Measurements from ENCODE around the gene TMTC2.

TMTC2 gene

GRCh38 chr12:82749015-82749414 lies 62.3 kb downstream of the TMTC2 start:
- H3K4me2 ChIP-seq (ENCODE audit: low read length): no peak overlapping the region
- H2AFZ ChIP-seq (ENCODE audit: low read depth, low read length): no peak overlapping the region
- no peaks in the 10 kb centered on the region for H3K36me3 ChIP-seq (replicated peaks; ENCODE audit: low read depth, low read length)
- H3K4me3 ChIP-seq (ENCODE audit: low read length): no peak overlapping the region
- no peak for TF ChIP-seq CTCF (IDR thresholded peaks at IDR 0.05; ENCODE audit: low read depth, low read length)
- no peak for TF ChIP-seq EZH2phosphoT487 (IDR thresholded peaks at IDR 0.05; ENCODE audit: low read depth)
- no peak overlapping the region for H3K9ac ChIP-seq (ENCODE audit: low read length)
- no peaks in the 10 kb centered on the region for H3K79me2 ChIP-seq (ENCODE audit: low read length)
- H3K4me1 ChIP-seq (ENCODE audit: low read length): no peaks in the 10 kb centered on the region
- H3K9me3 ChIP-seq (ENCODE audit: insufficient read depth, low read length): no peaks in the 10 kb centered on the region
- no peaks in the 10 kb centered on the region for H4K20me1 ChIP-seq (ENCODE audit: insufficient read depth, low read length)
- no peaks in the 10 kb centered on the region for H3K27me3 ChIP-seq (ENCODE audit: low read depth, low read length)
- no peak overlapping the region for H3K27ac ChIP-seq (ENCODE audit: low read length)

- H3K4me1 ChIP-seq (ENCODE audit: low read length): no peaks in the 10 kb centered on the region
- H3K79me2 ChIP-seq (ENCODE audit: low read length): no peaks in the 10 kb centered on the region
- H3K36me3 ChIP-seq (replicated peaks; ENCODE audit: low read depth, low read length): no peaks in the 10 kb centered on the region
- H4K20me1 ChIP-seq (ENCODE audit: insufficient read depth, low read length): no peaks in the 10 kb centered on the region
- no peak overlapping the region for H2AFZ ChIP-seq (ENCODE audit: low read depth, low read length)
- no peaks in the 10 kb centered on the region for H3K27me3 ChIP-seq (ENCODE audit: low read depth, low read length)
- TF ChIP-seq EZH2phosphoT487 (IDR thresholded peaks at IDR 0.05; ENCODE audit: low read depth) (no peak), CTCF (IDR thresholded peaks at IDR 0.05; ENCODE audit: low read depth, low read length) (no peak)
- no peak overlapping the region for H3K9ac ChIP-seq (ENCODE audit: low read length)
- H3K27ac ChIP-seq (ENCODE audit: low read length): no peak overlapping the region
- H3K9me3 ChIP-seq (ENCODE audit: insufficient read depth, low read length): no peaks in the 10 kb centered on the region
- H3K4me3 ChIP-seq (ENCODE audit: low read length): no peak overlapping the region
- no peak overlapping the region for H3K4me2 ChIP-seq (ENCODE audit: low read length)
Measured at GRCh38 chr12:82754856-82755255, 68.2 kb downstream of the TMTC2 start.

GRCh38 chr12:82756303-82756702 lies 69.6 kb downstream of the TMTC2 start:
- no peak overlapping the region for H3K4me3 ChIP-seq (ENCODE audit: low read length)
- no peak overlapping the region for H3K27ac ChIP-seq (ENCODE audit: low read length)
- no peak overlapping the region for H3K9ac ChIP-seq (ENCODE audit: low read length)
- H3K79me2 ChIP-seq (ENCODE audit: low read length): no peaks in the 10 kb centered on the region
- no peaks in the 10 kb centered on the region for H3K4me1 ChIP-seq (ENCODE audit: low read length)
- no peaks in the 10 kb centered on the region for H3K36me3 ChIP-seq (replicated peaks; ENCODE audit: low read depth, low read length)
- no peaks in the 10 kb centered on the region for H3K9me3 ChIP-seq (ENCODE audit: insufficient read depth, low read length)
- TF ChIP-seq CTCF (IDR thresholded peaks at IDR 0.05; ENCODE audit: low read depth, low read length) (no peak), EZH2phosphoT487 (IDR thresholded peaks at IDR 0.05; ENCODE audit: low read depth) (no peak)
- H3K27me3 ChIP-seq (ENCODE audit: low read depth, low read length): no peaks in the 10 kb centered on the region
- H2AFZ ChIP-seq (ENCODE audit: low read depth, low read length): no peak overlapping the region
- no peaks in the 10 kb centered on the region for H4K20me1 ChIP-seq (ENCODE audit: insufficient read depth, low read length)
- H3K4me2 ChIP-seq (ENCODE audit: low read length): no peak overlapping the region

- H3K4me3 ChIP-seq (ENCODE audit: low read length): no peak overlapping the region
Measured at GRCh38 chr12:82757059-82757458, 70.4 kb downstream of the TMTC2 start.

More at GRCh38 chr12:82757059-82757458, 70.4 kb downstream of the TMTC2 start:
- Histone ChIP-seq H3K27me3 (ENCODE audit: low read depth, low read length) (no peaks in the 10 kb centered on the region), H2AFZ (ENCODE audit: low read depth, low read length) (no peak overlapping the region), H3K36me3 (replicated peaks; ENCODE audit: low read depth, low read length) (no peaks in the 10 kb centered on the region), H3K79me2 (ENCODE audit: low read length) (no peaks in the 10 kb centered on the region), H3K9ac (ENCODE audit: low read length) (no peak overlapping the region), H3K4me1 (ENCODE audit: low read length) (no peaks in the 10 kb centered on the region), H3K27ac (ENCODE audit: low read length) (no peak overlapping the region), H3K9me3 (ENCODE audit: insufficient read depth, low read length) (no peaks in the 10 kb centered on the region), H4K20me1 (ENCODE audit: insufficient read depth, low read length) (no peaks in the 10 kb centered on the region), H3K4me2 (ENCODE audit: low read length) (no peak overlapping the region)
- TF ChIP-seq EZH2phosphoT487 (IDR thresholded peaks at IDR 0.05; ENCODE audit: low read depth): no peak
- TF ChIP-seq CTCF (IDR thresholded peaks at IDR 0.05; ENCODE audit: low read depth, low read length): no peak
